Immature natural killer cell (primary cell): ENCODE results near the gene TRHDE. TPM values are rescaled to one million over a fixed set of nuclear protein-coding genes. Genes with fewer than 3 reads are reported as not detected.

Experiments used
- DNase-seq, 3 donors: peaks; one replicate each; pipeline ENCODE4 v3.0.0; 2022; ENCODE audit warnings: mixed read lengths in 1 of 3
- H3K27ac Mint-ChIP-seq, 6 donors: one replicate each; pipeline ENCODE4 v1.8.0; 2020; ENCODE audit warnings: mixed read lengths in 6 of 6, mild to moderate bottlenecking in 5 of 6, inconsistent platforms in 4 of 6, moderate library complexity in 3 of 6
- H3K27me3 Mint-ChIP-seq, 3 donors: one replicate each; pipeline ENCODE4 v1.8.0; 2020 to 2021; ENCODE audit warnings: low read depth in 3 of 3, mild to moderate bottlenecking in 3 of 3, mixed read lengths in 3 of 3, moderate library complexity in 3 of 3, inconsistent platforms in 1 of 3
- H3K36me3 Mint-ChIP-seq, 3 donors: one replicate each; pipeline ENCODE4 v1.8.0; 2020; ENCODE audit warnings: mixed read lengths in 3 of 3, inconsistent platforms in 2 of 3, mild to moderate bottlenecking in 2 of 3
- H3K4me1 Mint-ChIP-seq, 2 donors: one replicate each; pipeline ENCODE4 v1.8.0; 2020; ENCODE audit warnings: inconsistent platforms in 2 of 2, mild to moderate bottlenecking in 2 of 2, mixed read lengths in 2 of 2, moderate library complexity in 1 of 2
- H3K4me3 Mint-ChIP-seq, 5 donors: one replicate each; pipeline ENCODE4 v1.8.0; 2020; ENCODE audit warnings: mild to moderate bottlenecking in 5 of 5, mixed read lengths in 5 of 5, inconsistent platforms in 3 of 5, moderate library complexity in 3 of 5
- H3K9me3 Mint-ChIP-seq, 6 donors: one replicate each; pipeline ENCODE4 v1.8.0; 2020; ENCODE audit warnings: mild to moderate bottlenecking in 6 of 6, mixed read lengths in 6 of 6, inconsistent platforms in 4 of 6, moderate library complexity in 3 of 6
- polyA plus RNA-seq, 3 donors: library from polyadenylated mRNA; unstranded; fragments of 300-500 nt; fragmentation: Illumina TruSeq; gene quantifications; one replicate each; pipeline ENCODE4 v1.2.3, GENCODE V29; 2021

TRHDE gene
- polyA plus RNA-seq, 3 donors from 2014 or later: not detected

DNA sequence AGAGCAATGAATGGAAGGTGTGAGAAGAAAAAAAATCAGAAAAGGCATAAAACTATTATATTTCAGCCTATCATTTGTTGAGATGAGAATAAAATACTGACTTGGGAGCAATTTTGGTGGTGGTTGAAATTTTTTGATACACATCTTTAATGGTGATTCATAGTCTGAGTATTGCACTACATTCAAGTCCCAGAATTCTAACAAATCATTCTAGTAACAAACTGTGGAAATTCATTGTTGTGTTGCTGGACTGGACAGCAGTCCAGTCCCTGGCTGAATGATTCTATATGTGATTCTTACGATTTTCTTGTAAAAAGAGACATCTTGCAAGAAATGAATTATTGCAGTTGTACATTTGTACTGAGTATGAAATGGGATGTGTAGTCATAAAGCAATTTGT, 268.6 kb downstream of the TRHDE start:
- no peak overlapping the region for H3K27ac Mint-ChIP-seq
- no peaks in the 10 kb centered on the region for H3K36me3 Mint-ChIP-seq
- DNase-seq: no peak
- H3K4me1 Mint-ChIP-seq: no peaks in the 10 kb centered on the region
- peaks cover 0 to 3% (median 0%) of the 10 kb centered on the region in 3 donors for H3K27me3 Mint-ChIP-seq
- H3K4me3 Mint-ChIP-seq: no peak overlapping the region
- H3K9me3 Mint-ChIP-seq: peaks cover 4 to 22% (median 14%) of the 10 kb centered on the region in 6 donors

DNA sequence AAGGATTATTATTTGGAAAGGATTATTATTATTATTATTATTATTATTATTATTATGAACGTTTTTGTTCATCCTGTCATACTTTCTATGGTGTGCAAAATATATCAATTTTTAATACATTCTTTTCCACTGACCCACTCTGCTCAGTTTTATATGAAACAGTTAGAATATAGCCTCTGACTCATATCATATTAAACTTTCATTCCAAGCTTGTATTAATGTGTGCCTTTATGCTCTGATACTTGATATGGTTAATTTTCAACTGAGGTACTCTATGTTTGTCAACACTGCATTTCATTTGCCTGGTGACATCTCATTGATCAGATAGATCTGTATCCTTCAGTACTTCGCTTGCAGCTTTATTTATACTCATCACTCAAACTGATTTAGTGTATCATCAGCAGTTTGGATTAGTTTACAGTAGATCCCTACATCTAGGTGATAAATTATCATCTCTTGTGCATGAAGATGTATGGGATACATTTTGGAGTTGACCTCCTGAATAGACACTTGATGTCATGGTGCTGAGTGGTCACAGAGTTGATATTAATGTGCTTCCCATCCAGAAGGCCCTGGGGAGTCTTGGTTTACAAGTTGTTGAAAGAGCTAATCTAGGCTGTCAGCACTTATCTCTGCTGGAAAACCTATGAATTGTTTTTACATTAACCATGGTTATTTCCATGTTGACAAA, 271.8 kb downstream of the TRHDE start:
- Mint-ChIP-seq H3K36me3 (no peaks in the 10 kb centered on the region), H3K4me3 (no peak overlapping the region)

DNA sequence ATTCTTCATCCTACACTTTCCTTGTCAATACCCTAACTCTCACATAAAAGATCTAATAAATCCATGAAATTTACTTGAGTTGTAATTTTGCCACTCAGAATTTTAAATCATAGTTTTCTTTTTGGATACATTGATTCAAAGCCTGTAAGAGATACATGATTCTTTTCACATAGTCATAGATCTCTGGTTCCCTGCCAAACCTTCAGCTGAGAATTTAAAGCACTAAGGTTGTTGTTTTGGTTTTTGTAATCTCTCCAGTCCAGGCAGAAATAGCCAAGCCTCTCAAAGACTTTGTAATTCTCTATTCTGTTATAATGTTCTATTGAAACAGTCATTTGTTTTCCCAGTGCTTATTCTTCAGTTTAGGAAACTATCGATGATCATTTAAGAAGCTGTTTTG, 273.9 kb downstream of the TRHDE start:
- no peak overlapping the region for H3K27ac Mint-ChIP-seq
- no peaks in the 10 kb centered on the region for H3K36me3 Mint-ChIP-seq
- H3K27me3 Mint-ChIP-seq: no peaks in the 10 kb centered on the region
- H3K4me3 Mint-ChIP-seq: no peak overlapping the region
- peaks cover 2 to 11% (median 4%) of the 10 kb centered on the region in 6 donors for H3K9me3 Mint-ChIP-seq
- no peak for DNase-seq
- no peaks in the 10 kb centered on the region for H3K4me1 Mint-ChIP-seq

More for the DNA sequence above, 271.8 kb downstream of the TRHDE start:
- Mint-ChIP-seq H3K27me3 (no peaks in the 10 kb centered on the region), H3K4me1 (no peaks in the 10 kb centered on the region), H3K9me3 (peaks cover 4 to 14% (median 10%) of the 10 kb centered on the region in 6 donors), H3K27ac (no peak overlapping the region)
- no peak for DNase-seq

DNA sequence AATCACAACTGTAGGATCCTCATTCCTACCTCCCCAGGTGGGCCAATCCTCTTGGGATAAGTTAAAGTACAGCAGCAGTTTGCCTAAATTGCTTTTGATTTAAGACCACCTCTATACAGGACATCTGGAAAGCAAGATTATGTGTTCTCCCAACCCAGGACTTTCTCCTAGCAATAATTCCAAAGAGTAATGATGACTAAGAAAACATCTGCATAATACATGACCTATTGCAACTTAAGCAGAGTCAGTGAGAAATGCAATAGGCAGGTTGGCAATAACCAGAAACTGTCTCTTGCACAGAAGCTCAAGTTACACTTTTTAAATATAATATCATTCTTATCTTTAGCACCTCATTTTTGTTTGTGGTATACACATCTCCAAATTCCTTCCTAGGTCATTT, 275.4 kb downstream of the TRHDE start:
- Mint-ChIP-seq H3K9me3 (peaks cover 4 to 17% (median 12%) of the 10 kb centered on the region in 6 donors), H3K27me3 (no peaks in the 10 kb centered on the region), H3K36me3 (no peaks in the 10 kb centered on the region), H3K27ac (no peak overlapping the region), H3K4me1 (no peaks in the 10 kb centered on the region), H3K4me3 (no peak overlapping the region)
- DNase-seq: no peak

DNA sequence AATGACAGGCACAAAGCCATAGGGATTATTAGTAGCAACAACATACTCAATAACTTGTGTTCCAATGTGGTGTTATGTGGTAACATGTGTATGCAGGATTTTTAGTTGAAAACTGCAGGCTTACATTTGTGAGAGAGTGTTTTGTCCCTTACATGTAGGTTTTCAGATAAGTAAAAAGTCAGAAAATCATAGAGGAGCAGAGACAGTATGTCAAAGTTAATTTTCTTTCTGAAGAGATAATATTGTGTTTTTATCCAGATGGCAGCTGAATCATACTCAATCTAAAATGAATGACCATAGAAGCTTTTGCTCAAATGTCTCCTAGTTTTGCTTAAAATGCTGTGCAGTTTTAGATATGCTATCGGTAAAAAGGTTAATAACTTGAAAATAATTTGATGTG, 277.0 kb downstream of the TRHDE start:
- H3K27ac Mint-ChIP-seq: no peak overlapping the region
- H3K36me3 Mint-ChIP-seq: no peaks in the 10 kb centered on the region
- no peaks in the 10 kb centered on the region for H3K27me3 Mint-ChIP-seq
- DNase-seq: no peak
- H3K9me3 Mint-ChIP-seq: peaks cover 4 to 24% (median 18%) of the 10 kb centered on the region in 6 donors
- no peak overlapping the region for H3K4me3 Mint-ChIP-seq
- H3K4me1 Mint-ChIP-seq: no peaks in the 10 kb centered on the region

DNA sequence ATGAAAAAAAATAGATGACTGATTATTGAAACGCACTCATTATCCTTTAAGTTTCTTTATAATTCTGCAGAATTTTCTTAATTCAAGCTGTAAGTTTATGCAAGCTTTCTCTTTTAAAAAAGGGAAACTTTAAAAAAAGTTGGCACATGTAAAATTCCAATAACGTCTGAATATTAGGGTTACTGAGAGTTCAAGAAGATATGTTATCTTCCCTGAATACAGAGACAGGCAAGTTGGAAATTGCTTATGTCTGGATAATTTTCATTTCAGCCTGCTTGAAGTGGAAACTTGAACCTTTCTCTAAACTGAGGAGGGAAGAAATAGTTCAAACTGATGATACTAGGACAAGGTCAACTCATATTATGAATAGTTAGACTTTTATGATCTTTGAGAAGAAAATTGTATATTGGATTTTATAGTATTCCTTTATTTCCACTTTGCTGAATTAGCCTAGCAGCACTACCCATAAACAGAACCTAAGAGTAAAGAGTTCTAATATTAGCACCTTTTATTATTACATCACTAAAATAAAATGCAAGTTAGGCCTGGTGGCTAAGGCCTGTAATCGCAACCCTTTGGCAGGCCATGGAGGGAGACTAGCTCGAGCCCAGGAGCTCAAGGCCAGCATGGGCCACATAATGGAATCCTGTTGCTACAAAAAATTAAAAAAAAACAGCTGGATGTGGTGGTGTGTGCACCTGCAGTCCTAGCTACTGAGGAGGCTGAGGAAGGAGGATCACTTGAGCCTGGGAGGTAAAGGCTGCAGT, 288.0 kb downstream of the TRHDE start:
- H3K4me3 Mint-ChIP-seq: no peak overlapping the region
- H3K36me3 Mint-ChIP-seq: no peaks in the 10 kb centered on the region
- H3K27me3 Mint-ChIP-seq: peaks cover 0 to 2% (median 0%) of the 10 kb centered on the region in 3 donors
- H3K4me1 Mint-ChIP-seq: no peaks in the 10 kb centered on the region
- H3K9me3 Mint-ChIP-seq: peaks cover 2 to 10% (median 5%) of the 10 kb centered on the region in 6 donors
- H3K27ac Mint-ChIP-seq: no peak overlapping the region
- no peak for DNase-seq

DNA sequence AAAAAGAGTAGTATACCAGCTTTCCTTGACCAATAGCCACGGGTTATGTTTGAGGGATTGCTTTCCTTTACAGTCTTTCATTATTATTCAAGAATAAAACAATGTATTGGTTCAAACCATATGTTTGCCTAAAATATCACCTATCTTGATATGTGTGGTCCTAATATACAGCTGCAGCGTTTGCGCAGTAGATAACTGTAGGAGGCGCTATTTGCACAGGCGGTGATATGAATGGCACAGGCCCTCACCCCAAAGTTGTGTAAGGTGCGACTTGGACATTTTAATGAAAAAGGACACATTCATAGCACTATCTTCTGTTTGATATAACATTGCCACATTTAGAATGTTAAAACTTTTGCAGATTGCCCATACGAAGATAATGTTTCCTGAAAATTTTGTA, 298.4 kb downstream of the TRHDE start:
- Mint-ChIP-seq H3K4me1 (no peaks in the 10 kb centered on the region), H3K27ac (no peak overlapping the region), H3K4me3 (no peak overlapping the region), H3K27me3 (no peaks in the 10 kb centered on the region), H3K36me3 (no peaks in the 10 kb centered on the region), H3K9me3 (peaks cover 0 to 12% (median 0%) of the 10 kb centered on the region in 6 donors)
- peak in 1 of 3 donors; percentile 1 for DNase-seq

DNA sequence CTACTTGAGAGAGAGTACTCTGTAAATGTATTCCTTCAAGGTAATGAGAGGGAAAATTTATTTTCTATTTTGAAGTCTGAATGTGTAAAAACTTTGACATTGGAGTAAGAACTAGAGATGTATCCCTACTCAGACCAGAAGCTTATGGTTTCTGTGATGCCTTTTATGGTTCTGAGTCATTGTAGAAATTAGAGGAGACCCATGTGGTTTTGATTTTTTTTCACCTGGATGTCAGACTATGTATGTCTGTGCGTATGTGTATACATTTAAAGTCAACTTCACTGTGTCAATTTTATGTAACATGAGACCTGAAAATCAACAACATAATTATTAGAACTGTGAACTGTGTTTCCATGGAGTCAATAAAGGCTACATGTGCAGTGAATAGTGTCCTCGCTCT, 302.0 kb downstream of the TRHDE start:
- DNase-seq: no peak
- Mint-ChIP-seq H3K27me3 (no peaks in the 10 kb centered on the region), H3K9me3 (peaks cover 0 to 12% (median 2%) of the 10 kb centered on the region in 6 donors), H3K4me1 (no peaks in the 10 kb centered on the region), H3K36me3 (no peaks in the 10 kb centered on the region), H3K27ac (no peak overlapping the region), H3K4me3 (no peak overlapping the region)

DNA sequence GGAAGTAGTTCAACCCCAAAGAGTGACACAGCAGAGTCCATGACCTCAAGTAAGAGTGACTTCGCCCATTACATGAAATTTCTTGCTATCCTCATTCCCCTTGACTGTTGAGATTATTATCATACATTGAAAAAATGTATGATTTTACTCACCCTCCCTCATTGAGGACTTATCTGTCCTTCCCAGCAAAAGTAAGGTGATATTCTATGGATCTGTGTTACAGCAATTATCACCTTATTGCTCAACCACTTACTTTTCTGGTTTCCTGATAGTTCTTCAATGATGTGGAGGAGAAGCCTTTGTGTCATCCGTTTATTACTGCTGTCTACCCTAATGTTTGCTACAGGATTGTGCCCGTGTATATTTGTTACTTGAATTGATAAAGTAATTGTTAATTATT, 306.2 kb downstream of the TRHDE start:
- Mint-ChIP-seq H3K9me3 (peaks cover 5 to 12% (median 8%) of the 10 kb centered on the region in 6 donors), H3K4me1 (no peaks in the 10 kb centered on the region), H3K36me3 (no peaks in the 10 kb centered on the region), H3K27ac (no peak overlapping the region), H3K4me3 (no peak overlapping the region), H3K27me3 (peaks cover 0 to 2% (median 0%) of the 10 kb centered on the region in 3 donors)
- DNase-seq: no peak

DNA sequence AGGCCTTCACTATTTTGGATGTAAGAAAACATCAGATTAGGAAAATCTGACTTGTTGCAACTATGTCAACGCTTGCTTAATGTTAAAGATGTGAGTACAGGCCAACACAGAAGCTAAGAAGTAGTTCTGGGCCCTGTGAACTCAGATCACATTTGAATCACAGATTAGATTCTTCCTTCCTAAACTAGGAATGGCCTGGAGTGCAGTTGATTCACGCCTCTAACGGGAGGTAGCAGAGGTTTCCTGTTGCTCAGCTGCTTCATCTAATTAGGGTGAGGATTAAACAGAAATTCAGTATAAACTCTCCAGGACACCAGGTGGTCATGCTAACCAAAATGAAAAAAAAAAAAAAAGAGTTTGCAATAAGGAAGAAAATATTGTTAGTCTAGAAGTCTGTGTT, 314.3 kb downstream of the TRHDE start:
- H3K4me3 Mint-ChIP-seq: no peak overlapping the region
- no peak for DNase-seq
- no peak overlapping the region for H3K27ac Mint-ChIP-seq
- peaks cover 0 to 3% (median 0%) of the 10 kb centered on the region in 3 donors for H3K27me3 Mint-ChIP-seq
- H3K36me3 Mint-ChIP-seq: no peaks in the 10 kb centered on the region
- peaks cover 0 to 15% (median 10%) of the 10 kb centered on the region in 6 donors for H3K9me3 Mint-ChIP-seq
- no peaks in the 10 kb centered on the region for H3K4me1 Mint-ChIP-seq

DNA sequence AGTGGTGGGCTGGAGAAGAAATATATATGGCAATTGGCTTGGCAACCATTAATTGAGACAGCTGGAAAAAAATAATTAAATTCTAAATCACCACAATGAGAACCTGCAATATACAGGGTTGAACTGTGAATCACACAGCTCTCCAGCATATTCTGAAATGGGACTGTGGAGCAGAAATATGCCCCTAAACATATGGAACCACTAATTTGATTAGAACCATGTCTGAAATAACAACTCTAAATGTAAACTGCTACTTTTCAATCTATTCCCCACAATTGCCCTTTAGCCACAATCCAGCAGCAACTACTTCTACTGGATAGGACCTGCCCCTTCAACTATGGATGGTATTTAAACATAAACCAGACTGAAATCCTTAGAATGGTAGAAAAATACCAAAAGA, 330.4 kb downstream of the TRHDE start:
- Mint-ChIP-seq H3K4me3 (no peak overlapping the region), H3K9me3 (peaks cover 0 to 38% (median 15%) of the 10 kb centered on the region in 6 donors), H3K27ac (no peak overlapping the region), H3K4me1 (no peaks in the 10 kb centered on the region), H3K36me3 (no peaks in the 10 kb centered on the region), H3K27me3 (peaks cover 0 to 2% (median 0%) of the 10 kb centered on the region in 3 donors)
- no peak for DNase-seq

DNA sequence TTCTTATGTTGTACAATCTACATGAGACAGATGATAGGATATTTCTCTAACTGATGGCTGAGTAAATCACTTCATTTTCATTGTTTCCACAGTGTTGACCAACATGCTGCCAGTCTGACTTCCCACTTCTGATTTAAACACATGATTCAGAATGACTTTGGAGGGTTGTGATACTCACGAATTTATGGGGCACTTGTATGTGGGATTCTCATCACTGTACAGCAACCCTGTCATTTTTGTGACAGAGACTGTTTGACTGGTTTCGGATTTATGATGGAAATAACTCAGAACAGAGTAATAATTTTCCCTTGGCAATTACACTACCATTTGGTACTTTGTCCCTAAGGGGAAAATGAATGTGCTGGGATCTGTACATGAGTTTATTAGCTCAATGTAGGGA, 333.8 kb downstream of the TRHDE start:
- Mint-ChIP-seq H3K27me3 (peaks cover 0 to 2% (median 0%) of the 10 kb centered on the region in 3 donors), H3K9me3 (peaks cover 0 to 23% (median 10%) of the 10 kb centered on the region in 6 donors), H3K27ac (no peak overlapping the region), H3K36me3 (no peaks in the 10 kb centered on the region), H3K4me3 (no peak overlapping the region), H3K4me1 (no peaks in the 10 kb centered on the region)
- no peak for DNase-seq

DNA sequence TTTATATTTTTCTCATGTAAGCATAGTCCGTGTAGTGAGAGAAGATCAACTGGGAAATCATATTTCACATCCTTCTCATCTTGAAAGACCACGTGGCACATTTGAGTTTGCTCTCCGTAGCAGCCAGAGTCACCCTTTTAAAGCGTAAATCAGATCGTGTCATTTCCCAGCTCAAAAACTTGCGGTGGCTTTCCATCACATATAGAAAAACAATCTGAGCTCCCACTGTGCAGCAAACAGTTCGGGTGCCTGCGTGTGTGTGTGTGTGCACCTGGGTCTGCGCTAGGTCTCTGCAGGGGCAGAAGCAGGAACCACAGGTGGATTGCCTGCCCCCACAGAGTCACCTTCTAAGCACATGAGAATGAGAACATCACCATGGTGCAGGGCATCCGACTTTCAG, 338.2 kb downstream of the TRHDE start:
- no peak for DNase-seq
- Mint-ChIP-seq H3K4me1 (no peaks in the 10 kb centered on the region), H3K36me3 (no peaks in the 10 kb centered on the region), H3K27me3 (no peaks in the 10 kb centered on the region), H3K9me3 (peaks cover 0 to 22% (median 7%) of the 10 kb centered on the region in 6 donors), H3K27ac (no peak overlapping the region), H3K4me3 (no peak overlapping the region)

DNA sequence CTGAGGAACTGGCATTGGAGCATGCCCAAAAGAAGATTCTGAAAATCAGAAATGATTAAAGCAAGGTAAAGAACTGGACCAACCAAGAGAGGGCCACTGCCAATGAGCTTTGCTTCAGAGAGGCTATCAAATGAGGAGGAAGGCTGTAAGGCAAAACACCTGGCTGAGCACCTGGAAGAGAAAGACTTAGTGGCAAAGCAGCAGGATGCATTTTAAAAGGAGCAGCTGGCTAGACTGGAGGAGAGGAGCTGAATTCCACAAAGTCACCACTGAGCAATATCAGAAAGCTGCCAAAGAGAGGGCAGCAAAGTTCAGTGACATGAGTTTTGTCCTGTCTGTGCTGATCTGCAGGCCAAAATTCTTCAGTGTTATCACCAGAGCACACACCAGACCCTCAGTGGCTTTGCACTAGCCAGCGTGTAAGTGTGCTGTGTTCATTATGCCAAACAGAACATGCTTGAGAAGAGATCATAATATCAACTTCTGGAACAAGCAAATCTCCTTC, 338.7 kb downstream of the TRHDE start:
- H3K36me3 Mint-ChIP-seq: no peaks in the 10 kb centered on the region
- H3K4me3 Mint-ChIP-seq: no peak overlapping the region

More for the DNA sequence above, 338.7 kb downstream of the TRHDE start:
- Mint-ChIP-seq H3K27ac (no peak overlapping the region), H3K4me1 (no peaks in the 10 kb centered on the region), H3K27me3 (no peaks in the 10 kb centered on the region), H3K9me3 (peaks cover 0 to 22% (median 7%) of the 10 kb centered on the region in 6 donors)
- DNase-seq: no peak
